ENCODE measurements around the gene DUS1L.

The DUS1L gene

DNA sequence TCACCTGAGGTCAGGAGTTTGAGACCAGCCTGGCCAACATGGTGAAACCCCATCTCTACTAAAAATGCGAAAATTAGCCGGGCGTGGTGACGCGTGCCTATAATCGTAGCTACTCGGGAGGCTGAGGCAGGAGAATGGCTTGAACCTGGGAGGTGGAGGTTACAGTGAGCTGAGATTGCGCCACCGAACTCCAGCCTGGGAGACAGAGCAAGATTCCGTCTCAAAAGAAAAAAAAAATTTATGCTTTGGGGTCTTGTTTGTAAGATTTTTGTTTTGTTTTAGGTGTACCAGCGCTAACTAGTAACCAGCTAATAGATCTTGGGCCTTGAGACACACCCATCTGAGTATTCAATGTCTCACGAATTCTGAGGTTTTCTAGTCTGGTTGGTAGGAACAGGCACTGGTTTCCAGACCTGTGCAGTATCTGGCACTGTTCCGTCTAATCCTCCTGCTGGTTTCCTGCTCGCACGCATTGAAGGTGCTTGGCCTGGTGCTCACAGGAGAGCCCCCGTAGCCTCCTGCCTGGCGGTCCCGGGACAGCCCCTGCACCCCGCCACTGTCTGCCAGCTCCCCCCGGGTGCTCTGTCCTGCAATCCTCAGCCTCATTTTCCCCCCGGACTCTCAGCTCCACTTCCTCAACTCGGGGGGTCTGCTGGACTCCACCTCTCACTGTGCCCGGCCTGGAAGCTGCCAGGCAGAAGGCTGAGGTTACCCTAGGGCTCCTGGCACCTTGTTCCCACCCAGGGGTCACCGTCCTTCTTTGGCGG is 10.6 kb upstream of the DUS1L start:
- DNase-seq, result no peak

DNA sequence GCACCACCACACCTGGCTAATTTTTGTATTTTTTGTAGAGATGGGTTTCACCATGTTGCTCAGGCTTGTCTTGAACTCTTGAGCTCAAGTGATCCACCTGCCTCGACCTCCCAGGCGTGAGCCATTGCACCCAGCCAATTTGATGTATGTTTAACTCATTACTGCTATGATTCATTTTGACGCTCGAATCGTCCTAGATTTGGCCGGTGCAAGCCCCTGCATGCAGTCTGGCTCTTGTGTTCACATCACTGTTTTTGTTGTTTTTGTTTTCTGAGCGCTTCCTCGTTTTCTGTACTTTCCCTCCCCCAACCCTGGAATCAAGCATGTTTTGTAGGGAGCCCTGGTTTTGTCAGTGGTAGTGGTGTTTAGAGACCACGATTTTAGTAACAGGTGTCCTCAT is 7.8 kb upstream of the DUS1L start:
- DNase-seq, result no peak

DNA sequence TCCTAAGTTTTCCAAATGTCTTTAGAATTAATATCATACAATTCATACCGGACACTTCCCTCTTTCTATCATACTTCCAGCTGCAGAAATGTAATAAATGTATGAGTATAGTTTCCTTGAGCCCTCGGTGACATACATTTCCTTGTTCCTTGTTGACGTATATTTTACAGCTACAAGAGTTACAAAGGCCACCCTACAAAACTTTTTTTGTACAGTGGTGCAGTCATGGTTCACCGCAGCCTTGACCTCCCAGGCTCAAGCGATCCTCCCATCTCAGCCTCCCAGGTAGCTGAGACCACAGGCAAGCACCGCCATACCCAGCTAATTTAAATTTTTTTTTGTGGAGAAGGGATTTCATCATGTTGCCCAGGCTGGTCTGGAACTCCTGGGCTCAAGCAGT is 7.2 kb upstream of the DUS1L start:
- no peak for DNase-seq

DNA sequence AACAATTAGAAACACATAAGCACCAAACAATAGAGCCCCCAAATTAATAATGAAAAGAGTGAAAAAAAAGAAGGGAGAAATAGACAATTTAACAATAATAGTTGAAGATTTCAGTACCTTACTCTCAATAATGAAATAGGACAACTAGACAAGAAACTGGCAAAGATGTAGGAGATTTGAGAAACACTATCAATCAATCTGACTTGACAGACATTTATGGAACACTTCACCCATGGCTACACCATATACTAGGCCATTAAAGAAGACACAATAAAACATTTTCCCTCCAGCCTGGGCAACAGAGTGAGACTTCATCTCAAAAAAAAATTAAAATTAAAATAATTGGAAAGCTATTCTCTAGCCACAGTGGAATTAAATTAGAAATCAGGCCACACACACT is 5.0 kb upstream of the DUS1L start:
- DNase-seq, result no peak

DNA sequence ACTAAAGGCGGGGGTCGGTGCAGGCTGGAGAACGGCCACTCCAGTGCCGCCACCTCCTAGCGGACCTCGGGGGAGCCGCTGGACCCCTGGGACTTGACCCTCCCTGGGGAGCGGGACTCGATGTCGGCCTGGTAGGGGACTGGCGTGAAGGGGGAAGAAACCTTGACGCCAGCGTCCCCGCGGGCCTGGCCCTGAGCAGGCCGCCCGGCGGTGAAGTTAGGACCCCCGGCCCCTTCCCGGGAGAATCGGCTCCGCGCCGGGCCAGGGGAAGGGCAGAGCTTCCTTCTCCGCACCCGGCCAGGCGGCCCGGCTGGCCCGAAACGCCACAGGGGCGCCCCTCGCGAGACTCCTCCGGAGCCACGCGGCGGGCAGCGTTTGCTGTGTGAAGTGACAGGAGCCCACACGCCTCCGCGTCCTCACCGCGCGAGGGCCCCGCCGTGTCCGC is 389 bp downstream of the DUS1L start:
- DNase-seq, result peak; percentile 18

DNA sequence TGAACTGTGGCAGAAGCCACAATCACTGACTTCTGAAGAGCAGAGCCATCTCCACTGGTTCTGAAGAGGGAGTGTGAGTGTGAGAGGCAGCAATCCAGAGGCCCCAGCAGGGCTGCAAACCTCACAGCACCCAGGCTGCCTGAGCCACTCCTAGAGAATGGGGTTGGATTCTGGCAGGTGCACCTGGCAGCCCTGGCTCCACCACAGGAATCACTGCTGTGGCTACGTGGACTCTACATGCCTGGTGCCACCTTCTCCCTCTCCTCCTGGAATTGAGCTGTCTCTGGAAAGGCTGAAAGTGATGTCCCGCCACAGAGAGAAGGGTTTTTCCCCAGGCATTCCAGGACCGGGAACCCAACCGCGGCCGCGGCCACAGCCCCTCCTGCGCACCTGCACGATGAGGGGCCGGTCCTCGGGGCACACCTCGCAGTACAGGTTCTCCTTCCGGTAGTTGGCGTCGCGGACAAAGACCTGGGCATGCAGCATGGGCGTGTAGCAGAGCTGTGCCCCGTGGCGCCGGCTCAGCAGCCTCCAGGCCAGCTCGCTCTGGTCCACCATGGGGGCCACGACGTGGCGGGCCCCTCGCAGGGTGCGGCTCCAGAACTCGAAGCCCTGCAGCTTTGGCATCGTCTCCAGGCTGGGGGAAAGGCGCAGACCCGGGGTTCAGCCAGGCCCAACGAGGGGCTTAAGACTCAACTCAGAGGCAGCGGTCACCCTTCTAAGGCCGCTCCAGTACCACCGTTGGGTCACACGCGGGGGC is 991 bp downstream of the DUS1L start:
- DNase-seq, result no peak

DNA sequence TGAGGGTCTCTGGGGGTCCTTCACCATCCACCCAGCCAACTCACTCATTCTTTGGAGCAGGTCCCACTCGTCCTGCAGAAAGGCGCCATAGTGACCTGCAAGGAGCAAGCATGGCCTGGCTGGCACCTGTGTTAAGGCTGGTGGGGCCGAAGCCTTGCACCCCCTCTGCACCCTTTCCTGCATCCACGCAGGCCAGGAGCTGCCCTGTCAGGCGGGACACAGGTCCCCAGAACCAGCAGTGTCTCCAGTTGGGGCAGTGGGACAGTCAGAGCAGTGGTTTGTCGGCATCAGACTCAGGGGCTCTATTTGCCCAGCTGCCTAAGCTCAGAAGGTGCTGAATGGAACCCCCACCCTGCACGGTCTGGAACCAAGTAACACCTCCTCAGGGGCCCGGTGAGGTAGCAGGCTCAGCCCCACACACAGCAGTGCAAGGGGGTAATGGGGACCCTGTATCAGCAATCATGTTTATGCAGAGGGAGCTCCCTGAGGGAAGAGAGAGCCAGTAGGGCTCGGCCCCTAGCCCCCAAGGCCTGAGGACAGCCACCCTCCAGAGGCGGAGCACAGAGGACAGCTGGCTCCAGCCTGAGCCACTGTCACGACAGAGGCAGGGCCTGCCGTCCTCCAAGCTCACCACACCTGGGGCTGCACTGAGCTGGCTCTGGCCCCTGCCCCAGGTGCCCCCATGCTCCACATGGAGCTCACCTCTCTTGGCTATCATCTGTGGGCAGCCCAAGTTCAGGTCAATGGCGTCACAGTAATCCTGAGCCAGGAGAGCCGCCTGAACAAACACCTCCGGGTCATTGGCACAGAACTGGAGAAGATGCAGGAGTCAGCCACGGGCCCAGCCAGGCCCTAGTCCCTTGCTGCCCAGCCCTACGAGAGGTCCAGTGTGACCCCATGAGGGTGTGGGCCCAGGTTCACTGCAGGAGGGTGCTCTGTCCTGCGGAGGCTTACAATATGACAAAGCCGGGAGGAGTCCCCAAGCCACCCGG is 1.9 kb downstream of the DUS1L start:
- DNase-seq, result no peak

DNA sequence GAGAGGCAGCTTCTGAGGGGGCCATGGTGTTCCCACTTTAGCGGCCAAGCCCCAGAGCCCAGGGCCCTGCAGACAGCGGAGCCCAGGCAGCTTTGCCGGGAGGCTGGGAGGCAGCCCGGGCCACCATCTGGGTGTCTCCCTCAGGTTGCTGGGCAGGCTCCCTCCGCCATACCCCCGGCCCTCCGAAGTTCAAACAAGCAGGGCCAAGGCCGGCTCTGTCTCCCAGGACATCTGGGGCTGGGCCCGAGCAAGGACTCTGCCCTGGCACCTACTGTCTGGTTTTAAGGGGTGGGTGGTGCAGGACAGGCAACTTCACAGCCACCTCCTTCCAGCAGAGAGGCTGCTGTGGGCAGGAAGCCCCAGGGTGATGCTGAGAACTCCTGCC is 2.6 kb downstream of the DUS1L start:
- no peak for DNase-seq

DNA sequence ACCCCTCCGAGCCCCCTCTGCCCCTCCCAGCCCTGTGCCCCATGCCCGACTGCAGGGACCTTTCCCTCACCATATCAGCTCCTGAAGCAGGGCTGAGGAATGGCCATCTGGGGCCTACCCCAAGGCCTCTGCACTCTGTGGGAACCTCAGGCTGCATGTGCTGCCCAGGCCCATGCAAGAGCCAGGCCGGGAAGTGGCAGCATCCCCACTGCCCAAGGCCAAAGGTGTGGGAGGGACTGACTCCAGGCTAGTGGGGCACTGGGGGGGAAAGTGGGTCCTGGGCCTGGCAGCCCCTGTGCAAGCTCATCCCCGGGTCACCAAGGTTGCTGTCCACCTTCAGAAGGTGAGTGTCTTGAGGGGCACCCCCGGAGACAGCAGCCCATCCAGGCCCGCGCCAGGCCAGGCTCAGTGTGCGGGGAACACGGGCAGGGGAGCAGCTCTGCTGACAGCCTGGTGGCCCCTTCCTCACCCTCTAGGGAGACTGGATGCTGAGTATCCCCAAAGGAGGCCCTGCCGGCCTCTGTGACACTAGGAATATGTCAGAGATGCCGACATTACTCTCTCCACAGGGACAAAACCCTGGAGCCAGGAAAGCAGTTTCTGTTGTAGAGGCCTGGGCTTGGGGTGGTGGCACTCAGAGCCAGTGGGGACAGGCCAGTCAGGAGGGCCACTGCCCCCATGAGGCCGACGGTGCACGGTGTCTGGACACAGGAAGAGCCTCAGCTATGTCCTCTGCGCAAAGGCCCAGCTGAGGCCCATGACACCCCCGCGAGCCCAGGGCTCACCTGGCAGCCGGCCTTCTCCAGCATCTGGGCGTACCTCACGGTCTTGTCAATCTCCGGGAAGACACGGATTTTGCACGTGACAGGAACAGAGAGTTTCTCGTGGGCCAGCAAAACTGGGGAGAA is 3.3 kb downstream of the DUS1L start:
- no peak for DNase-seq

DNA sequence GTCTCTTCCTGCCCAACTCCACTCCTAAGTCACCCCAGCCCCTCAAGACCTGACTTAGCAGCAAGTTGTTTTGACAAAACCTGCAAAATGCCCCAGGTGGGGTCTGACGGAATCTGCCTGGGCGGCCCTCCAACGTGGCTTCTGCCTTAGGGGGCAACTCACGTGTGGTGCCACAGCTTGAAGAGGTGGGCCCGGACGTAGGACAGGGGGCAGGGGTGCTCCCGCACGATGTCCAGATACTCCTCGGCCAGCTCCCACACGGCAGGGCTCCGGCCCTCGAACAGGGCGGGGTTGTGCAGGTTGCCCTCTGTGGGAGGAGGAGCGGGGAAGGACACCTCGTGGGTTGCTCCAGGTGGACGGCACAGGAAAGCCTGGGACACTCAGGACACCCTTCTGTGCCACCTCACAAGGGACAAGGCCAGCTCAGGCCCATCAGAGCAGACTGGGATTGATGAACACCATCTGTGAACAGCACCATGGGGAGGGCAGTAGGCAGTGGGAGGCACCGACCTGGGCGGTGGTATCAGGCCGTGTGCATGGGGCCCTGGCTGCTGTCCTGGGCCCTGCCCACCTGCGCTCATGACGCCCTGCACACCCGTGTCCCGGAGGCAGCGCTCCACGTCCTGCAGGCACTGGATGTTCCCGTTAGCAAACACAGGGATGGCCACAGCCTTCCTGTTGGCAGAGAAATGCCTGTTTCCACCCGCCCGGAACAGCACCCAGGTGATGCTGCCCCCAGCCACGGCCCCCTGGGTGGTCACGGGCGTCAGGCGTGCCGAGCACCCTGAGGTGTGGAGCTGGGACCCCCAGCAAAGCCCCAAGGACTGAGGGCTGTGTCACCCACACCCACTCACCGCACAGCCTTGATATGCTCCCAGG is 4.3 kb downstream of the DUS1L start:
- no peak for DNase-seq

DNA sequence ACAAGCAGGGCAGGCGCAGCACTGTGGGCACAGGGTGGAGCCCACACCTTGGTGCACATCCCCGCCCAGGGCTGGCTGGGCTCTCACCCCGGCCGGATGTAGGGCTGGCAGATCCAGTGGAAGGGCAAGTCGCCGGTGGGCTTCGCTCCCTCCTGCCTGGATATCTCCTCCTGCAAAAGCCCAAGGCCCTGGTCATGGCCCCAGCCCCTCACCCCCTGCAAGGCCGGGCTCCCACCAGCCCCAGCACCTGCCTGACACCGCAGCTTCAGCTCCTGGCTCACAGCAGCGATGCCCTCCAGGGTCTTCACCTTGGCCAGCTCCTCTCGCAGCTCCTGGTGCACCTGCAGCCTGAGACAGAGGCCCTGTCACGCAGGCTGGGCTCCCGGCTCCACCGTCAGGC is 5.0 kb downstream of the DUS1L start:
- no peak for DNase-seq

DNA sequence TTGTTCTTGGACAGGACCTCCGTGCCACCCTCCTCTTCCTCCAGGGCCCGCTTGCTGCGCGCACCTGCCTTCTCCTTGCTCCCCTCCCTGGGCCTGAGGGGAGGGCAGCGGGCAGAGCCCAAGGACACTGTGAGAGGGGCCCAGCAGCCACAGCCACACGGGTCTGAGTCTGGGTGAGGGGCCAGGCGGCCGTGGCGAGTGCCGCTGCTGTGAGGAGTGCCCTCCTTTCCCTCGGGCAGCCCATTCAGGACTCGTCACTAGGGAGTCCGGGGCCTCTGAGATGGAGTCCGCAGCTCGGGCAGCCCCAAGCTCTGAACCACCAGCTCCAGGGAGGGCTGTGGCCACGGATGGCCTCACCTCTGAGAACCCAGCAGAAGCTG is 5.6 kb downstream of the DUS1L start:
- DNase-seq, result no peak

DNA sequence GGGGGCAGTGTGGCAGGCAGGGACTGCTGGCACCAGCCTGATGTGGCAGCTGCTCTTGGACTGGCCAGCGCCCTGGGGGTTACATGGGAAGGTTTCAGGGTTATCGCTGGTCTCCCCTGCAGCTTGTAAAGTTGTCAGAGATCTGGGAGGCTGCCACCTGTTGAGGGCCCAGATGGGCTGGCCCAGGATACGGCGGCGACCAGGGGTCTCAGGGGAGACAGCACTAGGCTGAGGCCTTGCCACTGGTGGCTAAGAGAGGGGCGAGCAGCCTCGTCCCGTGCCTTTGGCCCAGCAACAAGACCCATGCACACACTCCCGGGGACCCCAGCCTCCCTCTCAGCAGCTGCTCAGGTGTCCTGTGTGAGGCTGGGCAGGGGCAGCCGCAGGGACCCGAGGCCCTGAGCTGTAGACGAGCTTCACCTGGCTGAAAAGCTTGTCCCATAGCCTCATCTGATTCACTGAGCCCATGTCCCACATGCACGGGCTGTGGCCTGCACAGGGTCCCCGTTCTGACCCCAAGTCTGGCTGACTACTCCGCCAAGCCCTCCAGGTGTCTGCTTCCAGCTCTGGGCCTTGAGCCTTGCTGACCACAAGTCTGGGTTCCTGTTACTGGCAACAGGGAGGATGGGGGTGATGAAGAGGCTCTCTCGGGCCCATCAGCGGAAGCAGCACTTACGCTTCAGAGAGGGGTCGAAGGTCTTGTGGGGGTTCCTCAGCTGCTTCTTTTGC is 6.2 kb downstream of the DUS1L start:
- no peak for DNase-seq

DNA sequence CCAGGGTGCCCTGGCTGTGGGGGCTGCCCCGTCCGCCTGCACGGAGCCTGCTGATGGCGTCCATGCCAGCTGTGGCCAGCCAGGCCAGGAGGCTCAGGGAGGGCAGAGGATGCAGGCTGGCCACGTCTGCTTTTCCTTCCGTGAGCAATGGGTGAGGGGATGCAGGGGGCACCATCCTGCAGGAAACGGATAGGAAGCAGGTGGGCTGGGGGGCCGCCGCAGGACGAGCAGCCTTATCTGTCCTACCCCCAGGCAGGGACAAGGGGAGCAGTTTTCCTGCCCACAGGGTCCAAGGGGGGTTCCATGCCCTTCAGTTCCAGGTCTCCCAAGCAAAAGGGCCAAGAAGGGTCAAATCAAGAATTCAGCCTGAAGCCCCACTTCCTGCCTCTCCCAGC is 6.8 kb downstream of the DUS1L start:
- no peak for DNase-seq

DNA sequence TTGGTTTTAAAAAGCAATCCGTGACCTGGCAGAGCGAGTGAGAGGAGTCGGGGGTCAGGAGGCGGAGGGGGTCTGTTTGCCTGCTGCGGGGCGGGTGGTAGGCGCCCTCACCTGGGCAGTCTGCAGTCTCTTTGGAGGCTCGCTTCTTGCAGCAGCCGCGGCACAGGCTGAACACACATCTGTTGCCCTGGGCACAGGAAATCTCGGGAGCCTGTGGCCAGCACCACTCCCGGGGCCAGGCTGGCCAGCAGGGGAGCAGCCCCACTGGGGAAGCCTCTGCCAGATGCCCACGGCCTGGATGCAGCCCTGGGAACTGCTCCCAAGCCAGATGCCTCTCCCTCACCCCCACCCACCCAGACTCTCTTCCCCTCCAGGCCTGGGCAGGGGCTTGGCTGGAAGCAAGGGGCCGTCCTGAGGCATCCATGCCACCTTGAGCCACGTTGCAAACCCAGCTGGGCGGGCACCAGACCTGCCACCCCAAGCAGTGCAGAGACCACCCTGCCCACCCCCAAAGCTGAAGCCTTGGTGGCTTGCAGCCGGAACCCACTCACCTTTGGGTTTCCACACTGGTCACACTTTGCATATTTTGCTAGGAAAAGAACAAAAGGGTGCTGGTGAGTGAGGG is 7.3 kb downstream of the DUS1L start:
- DNase-seq, result no peak

DNA sequence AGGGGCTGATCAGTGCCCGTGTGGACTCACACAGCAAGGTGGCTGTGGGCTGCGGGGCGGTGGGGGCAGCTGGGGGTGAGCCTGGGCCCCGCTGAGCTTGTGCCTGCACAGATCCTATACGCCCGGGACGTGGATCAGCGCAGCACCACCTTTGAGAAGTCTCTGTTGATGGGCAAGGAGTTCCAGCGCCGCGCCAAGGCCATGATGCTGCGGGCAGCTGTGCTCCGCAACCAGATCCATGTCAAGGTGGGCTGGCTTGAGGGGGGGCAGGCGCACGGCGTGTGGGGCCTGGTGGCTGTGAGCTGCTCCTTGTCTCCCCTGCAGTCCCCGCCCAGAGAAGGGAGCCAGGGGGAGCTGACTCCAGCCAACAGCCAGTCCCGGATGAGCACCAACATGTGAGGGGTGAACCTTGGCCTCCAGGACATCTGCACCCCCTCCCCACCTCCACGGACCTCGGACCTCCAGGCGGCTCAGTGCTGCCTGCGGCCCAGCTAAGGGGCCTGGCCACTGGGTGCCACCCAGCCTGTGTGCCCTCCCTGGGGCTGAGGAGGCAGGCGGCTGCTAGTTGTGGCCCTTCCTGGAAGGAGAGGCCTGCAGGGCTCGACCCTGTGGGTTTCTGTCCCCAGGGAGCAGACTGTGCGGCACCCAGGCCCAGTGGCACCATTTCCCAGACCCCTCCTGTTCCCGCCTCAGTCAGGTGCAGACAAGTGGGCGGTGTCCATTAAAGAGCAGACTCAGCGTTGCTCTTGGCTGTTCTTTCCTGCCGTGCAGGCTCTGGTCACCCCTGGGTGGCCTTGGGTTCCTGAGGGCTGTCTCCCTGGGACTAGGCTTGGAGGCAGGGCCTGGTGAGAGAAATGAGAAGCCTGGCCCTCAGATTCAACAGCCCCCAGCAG is 8.6 kb downstream of the DUS1L start:
- DNase-seq, result no peak

DNA sequence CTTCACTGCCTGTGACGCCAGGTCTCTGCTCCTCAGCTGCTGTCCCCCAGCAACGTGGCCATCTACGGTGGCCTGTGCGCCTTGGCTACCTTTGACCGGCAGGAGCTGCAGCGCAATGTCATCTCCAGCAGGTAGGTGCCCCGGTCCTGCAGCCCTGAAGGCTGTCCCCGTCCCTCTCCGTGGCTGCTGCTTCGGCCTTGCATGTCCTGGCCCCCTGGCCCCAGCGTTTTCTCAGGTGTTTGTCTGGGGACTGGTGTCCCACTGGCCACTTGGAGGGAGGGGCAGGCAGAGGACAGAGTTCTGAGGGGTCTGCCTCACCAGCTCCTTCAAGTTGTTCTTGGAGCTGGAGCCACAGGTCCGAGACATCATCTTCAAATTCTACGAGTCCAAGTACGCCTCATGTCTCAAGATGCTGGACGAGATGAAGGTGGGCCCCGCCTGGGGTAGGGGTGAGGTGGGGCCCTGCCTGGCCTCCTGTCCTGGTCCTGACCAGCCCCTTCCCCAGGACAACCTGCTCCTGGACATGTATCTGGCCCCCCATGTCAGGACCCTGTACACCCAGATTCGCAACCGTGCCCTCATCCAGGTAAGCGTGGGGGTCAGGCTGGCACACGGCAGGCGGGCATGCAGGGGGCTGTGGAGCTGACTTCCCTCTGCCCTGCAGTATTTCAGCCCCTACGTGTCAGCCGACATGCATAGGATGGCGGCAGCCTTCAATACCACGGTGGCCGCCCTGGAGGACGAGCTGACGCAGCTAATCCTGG is 9.5 kb downstream of the DUS1L start:
- no peak for DNase-seq

Measured in fibroblast of skin of scalp (primary cell).